Prostate gland (tissue), 2 donors: Measurements from ENCODE around the gene TSPAN3. TPM values are rescaled to one million over a fixed set of nuclear protein-coding genes. Genes with fewer than 3 reads are reported as not detected.

Source experiments
- DNase-seq: peaks from one replicate; pipeline ENCODE4 v3.0.0-alpha.2; 2019; ENCODE audit warnings: low spot score
- H3K27ac ChIP-seq, 2 donors: fragments of 200-600 bp; sonication (generic); 2 replicates each; pipeline ENCODE4 v1.5.1; 2017 to 2019
- H3K27me3 ChIP-seq: fragments of 200-600 bp; sonication (generic); replicated peaks from 2 replicates; pipeline ENCODE4 v1.5.1; 2019; ENCODE audit not compliant: insufficient read depth
- H3K36me3 ChIP-seq, 2 donors: fragments of 200-600 bp; sonication (generic); 1 replicate in 1 of 2; 2 replicates in 1 of 2; pipeline versions ENCODE4 v1.5.1 to v1.8.1; 2017 to 2019
- H3K4me1 ChIP-seq: fragments of 200-600 bp; sonication (generic); replicated peaks from 2 replicates; pipeline ENCODE4 v1.5.1; 2019
- H3K4me3 ChIP-seq, 2 donors: fragments of 200-600 bp; sonication (generic); 2 replicates each; pipeline ENCODE4 v1.5.1; 2017 to 2019
- H3K9me3 ChIP-seq: fragments of 200-600 bp; sonication (generic); 2 replicates; pipeline ENCODE4 v1.5.1; 2017
- POLR2A ChIP-seq: fragments of 450-650 bp; IDR thresholded peaks from one replicate; pipeline ENCODE4 v1.6.1; 2016; ENCODE audit warnings: antibody characterized with exemption, mild to moderate bottlenecking
- POLR2AphosphoS5 ChIP-seq: sonication (generic); formaldehyde crosslinking; IDR thresholded peaks from one replicate; pipeline ENCODE4 v1.6.1; 2017; ENCODE audit warnings: antibody characterized with exemption
- WGBS: methylation state at CpG from one replicate; pipeline ENCODE4 v1.1.5; 2018; 5-methylcytosine and 5-hydroxymethylcytosine counted together
- intact Hi-C: fragments of 100-400 bp; cut with DNase I; formaldehyde crosslinking; loops from one replicate; pipeline ENCODE4 v1.14.2; 2022
- total RNA-seq, 2 donors: library from RNA; depleted of rRNA; stranded (reverse); fragments of >200 nt; gene quantifications; one replicate each; pipeline ENCODE4 v1.1.0, GENCODE V29; 2016
- TF ChIP-seq, protein P1 (sequence below), 4 experiments: fragments of 200-600 bp in 2 of 4; fragments of 450-650 bp in 2 of 4; sonication (generic) in 2 of 4; IDR thresholded peaks; 1 replicate in 3 of 4; 2 replicates in 1 of 4; pipeline ENCODE4 v1.5.1; 2016 to 2019; ENCODE audit warnings: antibody characterized with exemption in 4 of 4, mild to moderate bottlenecking in 2 of 4, moderate library complexity in 2 of 4

Gene TSPAN3
- total RNA-seq, 2 donors from 2014 or later = 234 to 238 TPM

DNA sequence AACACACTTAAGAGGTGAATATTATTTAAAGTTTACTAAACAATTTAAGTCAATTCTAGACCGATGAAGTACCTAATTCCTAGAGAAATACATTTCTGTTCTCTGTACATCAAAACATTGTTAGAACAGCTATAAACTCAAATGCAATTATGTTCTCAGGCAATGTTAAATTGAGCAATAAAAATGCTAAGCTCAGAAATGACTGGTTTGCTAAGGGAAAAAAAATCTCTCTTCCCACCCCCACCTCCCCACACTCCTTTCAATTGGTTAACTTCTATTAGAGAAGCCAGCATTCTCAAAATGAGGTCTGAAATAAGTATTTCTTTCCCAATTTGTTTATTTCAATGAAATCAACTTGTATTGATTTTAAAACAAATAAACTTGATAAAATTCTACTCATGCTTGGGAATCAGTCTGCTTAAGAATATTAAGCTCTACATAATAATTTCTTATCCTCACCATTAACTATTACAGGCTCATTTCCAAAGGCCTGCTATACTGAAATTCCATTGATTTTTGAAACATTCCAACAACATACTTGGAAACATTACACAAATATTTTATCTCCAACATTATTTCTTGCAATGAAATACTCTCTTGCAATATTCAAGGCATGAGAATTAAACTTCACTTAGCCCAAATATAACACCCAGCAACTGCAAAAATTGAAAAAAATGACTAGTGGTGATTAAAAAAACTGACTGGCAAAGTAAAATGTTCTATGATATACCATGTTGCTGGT is 22.6 kb downstream of the TSPAN3 start:
- intact Hi-C loops = no loop called here
- Histone ChIP-seq H3K4me1 (no peaks in the 10 kb centered on the region), H3K27me3 (no peaks in the 10 kb centered on the region), H3K4me3 (no peak overlapping the region), H3K36me3 (no peaks in the 10 kb centered on the region), H3K9me3 (no peaks in the 10 kb centered on the region), H3K27ac (no peak overlapping the region)
- WGBS = 95% methylated on average over 1 of the region's 1 CpG
- TF ChIP-seq POLR2AphosphoS5 = no peak
- DNase-seq = no peak

- Histone ChIP-seq H3K4me3 (no peak overlapping the region), H3K27ac (no peak overlapping the region), H3K27me3 (no peaks in the 10 kb centered on the region), H3K4me1 (no peaks in the 10 kb centered on the region), H3K9me3 (no peaks in the 10 kb centered on the region), H3K36me3 (no peaks in the 10 kb centered on the region)
- intact Hi-C loops = no loop called here
- no peak for DNase-seq
- TF ChIP-seq POLR2A (no peak), POLR2AphosphoS5 (no peak)
- TF ChIP-seq, protein P1, sequence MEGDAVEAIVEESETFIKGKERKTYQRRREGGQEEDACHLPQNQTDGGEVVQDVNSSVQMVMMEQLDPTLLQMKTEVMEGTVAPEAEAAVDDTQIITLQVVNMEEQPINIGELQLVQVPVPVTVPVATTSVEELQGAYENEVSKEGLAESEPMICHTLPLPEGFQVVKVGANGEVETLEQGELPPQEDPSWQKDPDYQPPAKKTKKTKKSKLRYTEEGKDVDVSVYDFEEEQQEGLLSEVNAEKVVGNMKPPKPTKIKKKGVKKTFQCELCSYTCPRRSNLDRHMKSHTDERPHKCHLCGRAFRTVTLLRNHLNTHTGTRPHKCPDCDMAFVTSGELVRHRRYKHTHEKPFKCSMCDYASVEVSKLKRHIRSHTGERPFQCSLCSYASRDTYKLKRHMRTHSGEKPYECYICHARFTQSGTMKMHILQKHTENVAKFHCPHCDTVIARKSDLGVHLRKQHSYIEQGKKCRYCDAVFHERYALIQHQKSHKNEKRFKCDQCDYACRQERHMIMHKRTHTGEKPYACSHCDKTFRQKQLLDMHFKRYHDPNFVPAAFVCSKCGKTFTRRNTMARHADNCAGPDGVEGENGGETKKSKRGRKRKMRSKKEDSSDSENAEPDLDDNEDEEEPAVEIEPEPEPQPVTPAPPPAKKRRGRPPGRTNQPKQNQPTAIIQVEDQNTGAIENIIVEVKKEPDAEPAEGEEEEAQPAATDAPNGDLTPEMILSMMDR (IDR thresholded peaks at IDR 0.05) = no peak
- WGBS = 96% methylated on average over 7 of the region's 7 CpGs
Observed at GRCh38 chr15:77046704-77047412, 24.1 kb downstream of the TSPAN3 start.

GRCh38 chr15:77045985-77046384 is 24.9 kb downstream of the TSPAN3 start:
- Histone ChIP-seq H3K36me3 (no peaks in the 10 kb centered on the region), H3K4me1 (no peaks in the 10 kb centered on the region), H3K9me3 (no peaks in the 10 kb centered on the region), H3K27ac (no peak overlapping the region), H3K4me3 (no peak overlapping the region), H3K27me3 (no peaks in the 10 kb centered on the region)
- 94% methylated on average over 1 of the region's 1 CpG for WGBS
- intact Hi-C loops = no loop called here
- no peak for DNase-seq
- TF ChIP-seq, protein P1 (IDR thresholded peaks at IDR 0.05) = no peak
- TF ChIP-seq POLR2AphosphoS5 = no peak
- TF ChIP-seq POLR2A = no peak

- no peak overlapping the region for H3K27ac ChIP-seq
- intact Hi-C loops = no loop called here
Observed at GRCh38 chr15:77044228-77045042, 26.5 kb downstream of the TSPAN3 start.

More at GRCh38 chr15:77044228-77045042, 26.5 kb downstream of the TSPAN3 start:
- Histone ChIP-seq H3K27me3 (no peaks in the 10 kb centered on the region), H3K9me3 (no peaks in the 10 kb centered on the region), H3K4me1 (no peaks in the 10 kb centered on the region), H3K4me3 (no peak overlapping the region), H3K36me3 (no peaks in the 10 kb centered on the region)
- no peak for DNase-seq
- 74% methylated on average over 7 of the region's 7 CpGs for WGBS
- TF ChIP-seq, protein P1 (IDR thresholded peaks at IDR 0.05) = no peak
